ENCODE measurements around the gene TANC1. TPM values are rescaled to one million over a fixed set of nuclear protein-coding genes. Genes with fewer than 3 reads are reported as not detected.

Gene TANC1
- 7.6 TPM for polyA plus RNA-seq (2013, experiment 1 of 4)
- polyA plus RNA-seq (2013, experiment 2 of 4): 8.2 TPM
- 5.3 TPM for polyA plus RNA-seq (2013, experiment 3 of 4)
- 6.7 TPM for polyA plus RNA-seq (2013, experiment 4 of 4)

GRCh38 chr2:158968396-158969161 lies at the start of gene TANC1:
TANC1 (plus strand) TSS chr2:158968640; CDS start chr2:159065911, 97,271 bp downstream.
- Histone ChIP-seq H3K4me3 (ENCODE audit: insufficient read depth, low read depth, low read length) (peak within 1 kb of the TSS; percentile 73), H3K27ac (ENCODE audit: insufficient read depth, low read depth, low read length, poor library complexity, severe bottlenecking) (peak within 1 kb of the TSS; percentile 82), H3K36me3 (ENCODE audit: control insufficient read depth, insufficient read depth, low read length) (no peaks in the 10 kb centered on the region), H3K9me3 (ENCODE audit: control insufficient read depth, low read length) (no peaks in the 10 kb centered on the region), H3K27me3 (ENCODE audit: control insufficient read depth, insufficient read depth, low read length, poor library complexity, severe bottlenecking) (peaks cover 82% of the 10 kb centered on the region), H3K4me1 (ENCODE audit: control insufficient read depth, insufficient read depth, low read length) (peaks cover 15% of the 10 kb centered on the region)
- 0% methylated on average over 92 of the region's 92 CpGs for WGBS, 2 experiments

GRCh38 chr2:158921599-158922408 lies 46.6 kb upstream of the TANC1 start:
- Histone ChIP-seq H3K36me3 (ENCODE audit: control insufficient read depth, insufficient read depth, low read length) (no peaks in the 10 kb centered on the region), H3K9me3 (ENCODE audit: control insufficient read depth, low read length) (no peaks in the 10 kb centered on the region), H3K4me1 (ENCODE audit: control insufficient read depth, insufficient read depth, low read length) (peaks cover 9% of the 10 kb centered on the region), H3K4me3 (ENCODE audit: insufficient read depth, low read depth, low read length) (no peak overlapping the region), H3K27me3 (ENCODE audit: control insufficient read depth, insufficient read depth, low read length, poor library complexity, severe bottlenecking) (no peaks in the 10 kb centered on the region), H3K27ac (ENCODE audit: insufficient read depth, low read depth, low read length, poor library complexity, severe bottlenecking) (no peak overlapping the region)
- 89 to 90% methylated on average over 15 of the region's 15 CpGs for WGBS, 2 experiments

GRCh38 chr2:158922601-158923000 lies 45.8 kb upstream of the TANC1 start:
- H3K4me1 ChIP-seq (ENCODE audit: control insufficient read depth, insufficient read depth, low read length): peaks cover 9% of the 10 kb centered on the region
- H3K36me3 ChIP-seq (ENCODE audit: control insufficient read depth, insufficient read depth, low read length): no peaks in the 10 kb centered on the region
- no peaks in the 10 kb centered on the region for H3K9me3 ChIP-seq (ENCODE audit: control insufficient read depth, low read length)
- no peaks in the 10 kb centered on the region for H3K27me3 ChIP-seq (ENCODE audit: control insufficient read depth, insufficient read depth, low read length, poor library complexity, severe bottlenecking)
- WGBS, 2 experiments: 69 to 76% methylated on average over 1 of the region's 1 CpG
- no peak overlapping the region for H3K27ac ChIP-seq (ENCODE audit: insufficient read depth, low read depth, low read length, poor library complexity, severe bottlenecking)
- H3K4me3 ChIP-seq (ENCODE audit: insufficient read depth, low read depth, low read length): no peak overlapping the region

GRCh38 chr2:158923180-158923594 lies 45.3 kb upstream of the TANC1 start:
- Histone ChIP-seq H3K4me1 (ENCODE audit: control insufficient read depth, insufficient read depth, low read length) (peaks cover 9% of the 10 kb centered on the region), H3K27me3 (ENCODE audit: control insufficient read depth, insufficient read depth, low read length, poor library complexity, severe bottlenecking) (no peaks in the 10 kb centered on the region), H3K27ac (ENCODE audit: insufficient read depth, low read depth, low read length, poor library complexity, severe bottlenecking) (no peak overlapping the region), H3K9me3 (ENCODE audit: control insufficient read depth, low read length) (no peaks in the 10 kb centered on the region), H3K36me3 (ENCODE audit: control insufficient read depth, insufficient read depth, low read length) (no peaks in the 10 kb centered on the region), H3K4me3 (ENCODE audit: insufficient read depth, low read depth, low read length) (no peak overlapping the region)
- 17 to 26% methylated on average over 3 of the region's 3 CpGs for WGBS, 2 experiments

- Histone ChIP-seq H3K4me3 (ENCODE audit: insufficient read depth, low read depth, low read length) (no peak overlapping the region), H3K27ac (ENCODE audit: insufficient read depth, low read depth, low read length, poor library complexity, severe bottlenecking) (no peak overlapping the region), H3K36me3 (ENCODE audit: control insufficient read depth, insufficient read depth, low read length) (no peaks in the 10 kb centered on the region), H3K9me3 (ENCODE audit: control insufficient read depth, low read length) (no peaks in the 10 kb centered on the region), H3K4me1 (ENCODE audit: control insufficient read depth, insufficient read depth, low read length) (peaks cover 9% of the 10 kb centered on the region), H3K27me3 (ENCODE audit: control insufficient read depth, insufficient read depth, low read length, poor library complexity, severe bottlenecking) (no peaks in the 10 kb centered on the region)
- no CpG with 5 or more reads among the region's 1 CpG for WGBS, 2 experiments
Observed at GRCh38 chr2:158923641-158924040, 44.8 kb upstream of the TANC1 start.

- H3K27me3 ChIP-seq (ENCODE audit: control insufficient read depth, insufficient read depth, low read length, poor library complexity, severe bottlenecking): no peaks in the 10 kb centered on the region
- no peak overlapping the region for H3K27ac ChIP-seq (ENCODE audit: insufficient read depth, low read depth, low read length, poor library complexity, severe bottlenecking)
- no peaks in the 10 kb centered on the region for H3K9me3 ChIP-seq (ENCODE audit: control insufficient read depth, low read length)
- no peak overlapping the region for H3K4me3 ChIP-seq (ENCODE audit: insufficient read depth, low read depth, low read length)
- H3K36me3 ChIP-seq (ENCODE audit: control insufficient read depth, insufficient read depth, low read length): no peaks in the 10 kb centered on the region
- 80 to 90% methylated on average over 2 to 7 of the region's 8 CpGs for WGBS, 2 experiments
- peaks cover 9% of the 10 kb centered on the region for H3K4me1 ChIP-seq (ENCODE audit: control insufficient read depth, insufficient read depth, low read length)
Observed at GRCh38 chr2:158926478-158926948, 41.9 kb upstream of the TANC1 start.

GRCh38 chr2:158928515-158928914 lies 39.9 kb upstream of the TANC1 start:
- H3K4me3 ChIP-seq (ENCODE audit: insufficient read depth, low read depth, low read length): no peak overlapping the region
- H3K27me3 ChIP-seq (ENCODE audit: control insufficient read depth, insufficient read depth, low read length, poor library complexity, severe bottlenecking): no peaks in the 10 kb centered on the region
- no peak overlapping the region for H3K27ac ChIP-seq (ENCODE audit: insufficient read depth, low read depth, low read length, poor library complexity, severe bottlenecking)
- no peaks in the 10 kb centered on the region for H3K36me3 ChIP-seq (ENCODE audit: control insufficient read depth, insufficient read depth, low read length)
- no CpG with 5 or more reads among the region's 2 CpGs for WGBS, 2 experiments
- no peaks in the 10 kb centered on the region for H3K9me3 ChIP-seq (ENCODE audit: control insufficient read depth, low read length)
- H3K4me1 ChIP-seq (ENCODE audit: control insufficient read depth, insufficient read depth, low read length): peaks cover 2% of the 10 kb centered on the region

- Histone ChIP-seq H3K27me3 (ENCODE audit: control insufficient read depth, insufficient read depth, low read length, poor library complexity, severe bottlenecking) (no peaks in the 10 kb centered on the region), H3K4me3 (ENCODE audit: insufficient read depth, low read depth, low read length) (no peak overlapping the region), H3K36me3 (ENCODE audit: control insufficient read depth, insufficient read depth, low read length) (no peaks in the 10 kb centered on the region), H3K9me3 (ENCODE audit: control insufficient read depth, low read length) (no peaks in the 10 kb centered on the region), H3K4me1 (ENCODE audit: control insufficient read depth, insufficient read depth, low read length) (no peaks in the 10 kb centered on the region), H3K27ac (ENCODE audit: insufficient read depth, low read depth, low read length, poor library complexity, severe bottlenecking) (no peak overlapping the region)
Observed at GRCh38 chr2:158928965-158929364, 39.5 kb upstream of the TANC1 start.

- Histone ChIP-seq H3K4me3 (ENCODE audit: insufficient read depth, low read depth, low read length) (no peak overlapping the region), H3K9me3 (ENCODE audit: control insufficient read depth, low read length) (no peaks in the 10 kb centered on the region), H3K36me3 (ENCODE audit: control insufficient read depth, insufficient read depth, low read length) (no peaks in the 10 kb centered on the region), H3K27ac (ENCODE audit: insufficient read depth, low read depth, low read length, poor library complexity, severe bottlenecking) (no peak overlapping the region), H3K4me1 (ENCODE audit: control insufficient read depth, insufficient read depth, low read length) (no peaks in the 10 kb centered on the region), H3K27me3 (ENCODE audit: control insufficient read depth, insufficient read depth, low read length, poor library complexity, severe bottlenecking) (no peaks in the 10 kb centered on the region)
- WGBS, 2 experiments: 37 to 47% methylated on average over 2 of the region's 2 CpGs
Observed at GRCh38 chr2:158931572-158931971, 36.9 kb upstream of the TANC1 start.

- Histone ChIP-seq H3K9me3 (ENCODE audit: control insufficient read depth, low read length) (no peaks in the 10 kb centered on the region), H3K27me3 (ENCODE audit: control insufficient read depth, insufficient read depth, low read length, poor library complexity, severe bottlenecking) (no peaks in the 10 kb centered on the region), H3K36me3 (ENCODE audit: control insufficient read depth, insufficient read depth, low read length) (no peaks in the 10 kb centered on the region), H3K4me1 (ENCODE audit: control insufficient read depth, insufficient read depth, low read length) (no peaks in the 10 kb centered on the region), H3K4me3 (ENCODE audit: insufficient read depth, low read depth, low read length) (no peak overlapping the region), H3K27ac (ENCODE audit: insufficient read depth, low read depth, low read length, poor library complexity, severe bottlenecking) (no peak overlapping the region)
- WGBS, 2 experiments: 94 to 97% methylated on average over 4 of the region's 4 CpGs
Observed at GRCh38 chr2:158932131-158932645, 36.3 kb upstream of the TANC1 start.

All from ectodermal cell (in vitro differentiated cells).